GM19467 (cell line): Measurements from ENCODE around the gene PLB1.

Experiments used
- ATAC-seq: cut with Tn5 transposase; IDR thresholded peaks from one replicate; pipeline ENCODE4 v1.9.1; 2021; ENCODE audit warnings: mild to moderate bottlenecking, moderate library complexity; ENCODE audit not compliant: unreplicated experiment

PLB1 gene

DNA sequence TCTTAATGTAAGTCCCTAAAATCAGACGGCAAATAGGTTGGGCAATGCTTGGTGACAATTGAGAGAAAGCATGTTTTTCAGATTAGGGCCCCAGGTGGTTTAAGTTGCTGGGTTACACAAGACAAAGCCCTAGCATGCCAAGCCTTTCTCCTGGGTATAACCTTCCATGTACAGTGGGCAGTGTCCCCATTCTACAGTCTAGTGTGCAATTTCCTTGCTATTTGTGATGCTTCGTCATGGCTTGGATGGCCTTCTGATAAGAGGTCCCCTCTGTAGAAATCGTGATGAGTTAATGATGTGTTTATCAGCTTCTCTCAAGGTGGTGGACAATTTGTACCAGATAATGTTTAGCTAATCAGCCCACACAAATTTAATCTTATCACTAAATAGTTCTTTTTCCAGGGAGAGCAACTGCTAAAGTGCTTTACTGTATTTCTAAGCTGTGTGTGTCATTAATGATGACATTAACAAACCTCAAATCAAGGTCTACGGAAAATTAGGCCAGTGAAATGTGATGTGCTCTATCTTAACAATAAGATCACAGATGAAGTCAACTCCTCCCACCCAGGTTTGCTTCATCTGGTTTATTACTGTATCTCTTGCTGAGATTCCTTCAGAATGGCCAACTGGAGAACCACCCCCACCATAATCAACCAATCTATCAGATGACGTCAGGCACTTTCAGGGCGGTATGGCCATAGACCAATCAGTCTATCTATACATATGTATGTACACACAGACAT is 61.7 kb downstream of the PLB1 start:
- ATAC-seq = no peak

DNA sequence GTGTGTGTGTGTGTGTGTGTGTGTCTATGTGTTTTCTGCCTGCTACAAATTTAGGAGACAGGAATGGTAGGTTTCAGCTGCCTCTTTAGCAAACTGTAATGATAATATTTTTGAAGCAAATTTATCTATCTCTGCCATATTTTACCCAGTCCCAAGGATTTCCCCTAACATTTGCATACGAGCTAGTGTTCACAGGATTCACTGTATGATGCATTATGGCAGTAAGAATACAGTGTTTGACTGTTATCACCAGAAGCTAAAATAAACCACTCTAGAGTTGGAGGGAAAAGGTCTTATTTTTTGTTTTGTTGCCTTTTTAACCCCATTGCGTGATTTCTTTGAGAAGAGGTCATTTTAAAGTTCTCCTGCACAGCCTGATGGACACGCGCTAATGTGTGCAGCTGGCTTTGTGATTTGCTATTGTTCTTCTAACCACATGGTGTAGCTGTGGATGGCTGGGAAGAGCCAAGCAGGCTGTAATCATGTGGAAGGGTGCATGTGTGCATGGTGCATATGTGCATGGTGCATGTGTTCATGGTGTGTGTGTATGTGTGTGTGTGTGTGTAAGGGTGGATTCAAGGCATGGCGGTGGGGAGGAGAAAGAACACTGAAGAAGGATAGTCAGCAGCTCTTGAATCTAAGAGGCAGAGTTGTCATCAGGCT is 62.4 kb downstream of the PLB1 start:
- no peak for ATAC-seq

DNA sequence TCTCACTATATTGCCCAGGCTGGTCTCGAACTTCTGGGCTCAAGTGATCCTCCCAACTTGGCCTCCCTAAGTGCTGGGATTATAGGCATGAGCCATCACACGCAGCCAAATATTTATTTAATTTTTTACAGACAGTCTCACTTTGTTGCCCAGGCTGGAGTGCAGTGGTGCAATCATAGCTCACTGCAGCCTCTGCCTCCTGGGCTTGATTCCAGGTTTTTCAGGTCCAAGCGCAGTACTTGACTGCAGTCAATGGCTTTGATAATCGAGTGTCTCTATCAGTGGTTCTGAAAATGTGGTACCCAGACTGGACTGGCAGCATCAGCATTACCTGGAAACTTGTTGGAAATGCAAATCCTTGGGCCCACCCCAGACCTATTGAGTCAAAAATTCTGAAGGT is 63.1 kb downstream of the PLB1 start:
- ATAC-seq = no peak

DNA sequence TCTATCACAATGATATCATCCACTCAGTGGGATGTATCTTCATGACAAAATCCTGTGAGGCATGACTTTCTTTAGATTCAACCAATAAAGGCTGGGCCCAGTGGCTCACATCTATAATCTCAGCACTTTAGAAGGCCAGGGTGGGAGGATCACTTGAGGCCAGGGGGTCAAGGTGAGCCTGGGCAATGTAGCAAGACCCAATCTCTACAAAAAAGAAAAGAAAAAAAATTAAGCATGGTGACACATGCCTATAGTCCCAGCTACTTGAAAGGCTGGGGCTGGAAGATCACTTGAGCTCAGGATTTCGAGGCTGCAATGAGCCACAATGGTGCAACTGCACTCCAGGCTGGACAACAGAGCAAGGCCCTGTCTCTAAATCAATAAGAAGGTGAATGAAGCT is 68.0 kb downstream of the PLB1 start:
- ATAC-seq = no peak

DNA sequence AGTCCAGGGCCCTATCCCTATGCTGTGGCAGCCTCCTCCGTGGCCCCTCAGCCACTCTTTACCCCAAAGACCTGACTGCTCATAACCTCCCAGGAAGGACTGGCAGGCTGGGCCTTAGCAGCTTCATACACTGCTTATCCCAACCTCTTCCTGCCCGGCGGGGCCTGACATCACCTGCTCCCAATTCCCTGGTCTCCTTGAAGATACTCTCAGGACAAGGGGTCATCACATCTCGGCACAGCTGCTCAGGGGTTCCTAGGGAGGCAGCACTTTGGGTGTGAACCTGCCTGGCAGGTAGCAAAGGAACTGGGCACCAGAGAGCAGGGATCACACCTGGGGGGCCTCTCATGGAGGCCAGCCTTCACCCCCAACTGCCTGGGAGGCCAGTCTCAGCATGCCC is 68.5 kb downstream of the PLB1 start:
- no peak for ATAC-seq

DNA sequence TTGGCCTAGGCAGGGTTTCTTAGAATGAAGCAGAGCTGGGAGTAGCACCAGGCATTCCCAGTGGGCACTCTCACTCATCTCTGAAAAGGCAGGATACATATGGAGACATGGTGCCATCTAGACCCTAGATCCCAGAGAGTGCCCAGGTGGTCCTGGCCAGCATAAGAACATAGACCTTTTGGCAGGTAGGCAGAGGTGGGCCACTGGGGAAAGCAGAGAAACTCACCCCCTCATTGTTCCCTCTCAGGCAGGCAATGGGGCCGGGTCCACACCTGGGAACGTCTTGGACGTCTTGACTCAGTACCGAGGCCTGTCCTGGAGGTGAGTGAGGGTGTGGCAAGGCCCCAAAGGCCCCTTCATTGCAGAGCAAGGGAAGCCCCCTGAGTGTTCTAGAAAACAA is 69.2 kb downstream of the PLB1 start:
- ATAC-seq = no peak

DNA sequence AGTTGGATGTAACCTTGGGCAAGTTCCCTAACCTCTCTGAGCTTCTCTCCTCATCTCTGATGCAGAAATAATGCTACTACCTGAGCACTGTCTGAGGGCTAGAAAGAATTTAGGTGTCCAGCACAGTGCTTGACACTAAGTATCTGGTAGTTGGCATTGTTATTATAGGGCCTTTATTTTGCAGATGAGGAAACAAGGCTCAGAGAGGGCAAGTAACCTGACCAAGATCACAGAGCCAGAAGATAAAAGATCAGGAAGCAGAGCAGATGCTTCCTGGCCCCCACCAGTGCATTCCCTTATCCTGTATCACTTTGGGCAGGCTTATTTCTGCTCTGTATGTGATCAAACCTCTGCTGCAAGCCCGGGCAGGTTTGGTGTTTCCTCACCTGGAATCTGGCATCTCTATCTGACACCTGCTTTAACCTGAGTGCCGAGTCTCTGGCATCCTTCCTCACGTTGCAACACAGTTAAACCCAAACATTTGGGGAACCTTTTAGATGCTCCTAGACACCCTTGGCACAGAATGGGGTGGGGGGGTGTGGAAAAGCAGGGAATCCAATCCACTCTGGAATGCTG is 69.9 kb downstream of the PLB1 start:
- ATAC-seq = no peak

DNA sequence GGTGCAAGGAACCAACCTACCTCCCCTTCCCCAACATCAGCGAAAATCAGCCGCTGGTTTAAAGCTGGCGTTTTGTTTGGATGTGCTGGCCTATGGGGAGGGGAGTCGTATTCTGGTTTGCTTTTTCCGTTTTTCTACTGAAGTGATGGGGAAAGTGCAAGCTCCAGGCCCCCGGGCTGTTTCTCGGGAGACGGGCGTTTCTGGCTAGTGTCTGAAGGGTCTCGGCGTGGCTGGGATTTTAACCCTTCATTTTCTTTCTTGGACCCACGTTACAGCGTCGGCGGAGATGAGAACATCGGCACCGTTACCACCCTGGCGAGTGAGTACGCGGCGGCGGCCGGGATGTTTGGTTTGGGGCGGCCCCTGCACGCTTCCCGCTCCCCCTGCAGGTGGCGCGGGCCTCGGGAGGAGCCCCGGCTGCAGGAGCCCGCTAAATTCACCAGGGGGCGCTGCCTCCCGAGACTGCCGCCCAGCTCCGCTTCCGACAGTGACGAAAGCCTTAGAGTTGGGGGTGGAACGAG is 70.7 kb downstream of the PLB1 start:
- ATAC-seq = peak; percentile 98

DNA sequence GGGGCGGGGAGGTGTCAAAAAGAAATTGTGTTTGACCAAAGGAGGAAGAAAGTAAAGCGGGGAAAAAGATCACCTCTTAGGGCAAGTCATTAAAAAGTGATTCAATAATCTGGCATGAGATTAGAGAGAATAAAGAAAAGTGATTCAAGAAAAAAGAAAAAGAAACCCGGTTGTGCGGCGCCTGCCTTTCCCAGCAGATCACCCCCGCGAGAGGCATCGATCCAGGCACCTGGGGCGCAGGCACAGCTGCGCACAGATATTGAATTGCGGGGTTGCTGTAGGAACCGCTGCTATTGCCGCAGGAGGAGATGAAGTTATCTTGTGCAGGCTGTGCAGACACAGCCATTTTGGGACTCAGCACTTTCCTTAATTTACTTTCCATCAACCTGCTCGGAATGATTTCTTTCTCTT is 71.2 kb downstream of the PLB1 start:
- no peak for ATAC-seq

DNA sequence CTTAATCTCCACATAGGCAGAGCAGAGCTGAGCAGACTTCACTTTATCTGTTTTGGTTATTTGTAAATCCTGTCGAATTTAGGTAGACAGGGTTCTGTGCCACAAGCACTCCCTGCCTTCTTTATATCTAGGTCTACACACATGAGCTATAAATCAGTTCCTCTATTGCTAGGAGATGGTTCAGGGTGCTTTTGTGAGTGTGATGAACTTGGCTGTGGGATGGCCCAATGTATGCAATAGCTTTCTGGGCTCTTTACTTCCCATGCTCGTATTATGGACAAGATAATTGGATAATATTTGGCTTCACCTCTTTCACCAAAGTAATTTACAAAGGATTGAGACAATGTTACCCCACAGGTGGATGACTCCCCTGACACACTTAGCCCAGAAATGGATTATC is 72.2 kb downstream of the PLB1 start:
- ATAC-seq = no peak

DNA sequence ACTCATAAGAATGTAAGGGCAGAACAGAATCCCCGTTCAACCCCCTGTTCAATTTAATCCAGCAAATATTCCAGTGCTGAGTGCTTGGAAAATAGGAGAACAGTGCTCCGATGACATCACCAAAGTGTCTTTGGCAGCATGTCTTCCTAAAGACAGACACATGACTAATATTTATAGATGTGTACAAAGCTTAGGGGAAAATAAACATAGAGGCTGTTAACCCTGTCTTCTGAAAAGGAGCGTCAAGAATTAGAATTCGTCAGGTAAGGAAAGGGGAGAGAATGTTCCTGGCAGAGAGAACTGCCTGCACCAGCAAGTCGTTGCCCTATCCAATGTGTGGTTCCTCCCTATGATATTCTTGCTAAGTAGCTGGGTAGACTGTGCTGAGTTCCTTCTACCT is 72.7 kb downstream of the PLB1 start:
- ATAC-seq = no peak

DNA sequence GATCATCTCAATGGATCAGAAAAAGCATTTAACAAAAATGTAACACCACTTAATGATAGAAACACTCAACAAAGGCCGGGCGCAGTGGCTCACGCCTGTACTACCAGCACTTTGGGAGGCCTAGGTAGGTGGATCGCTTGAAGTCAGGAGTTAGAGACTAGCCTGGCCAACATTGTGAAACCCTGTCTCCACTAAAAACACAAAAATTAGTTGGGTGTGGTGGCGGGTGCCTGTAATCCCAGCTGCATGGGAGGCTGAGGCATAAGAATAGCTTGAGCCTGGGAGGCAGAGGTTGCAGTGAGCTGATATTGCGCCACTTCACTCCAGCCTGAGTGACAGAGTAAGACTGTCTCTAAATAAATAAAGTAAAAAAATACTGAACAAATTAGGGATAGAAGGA is 74.6 kb downstream of the PLB1 start:
- no peak for ATAC-seq

DNA sequence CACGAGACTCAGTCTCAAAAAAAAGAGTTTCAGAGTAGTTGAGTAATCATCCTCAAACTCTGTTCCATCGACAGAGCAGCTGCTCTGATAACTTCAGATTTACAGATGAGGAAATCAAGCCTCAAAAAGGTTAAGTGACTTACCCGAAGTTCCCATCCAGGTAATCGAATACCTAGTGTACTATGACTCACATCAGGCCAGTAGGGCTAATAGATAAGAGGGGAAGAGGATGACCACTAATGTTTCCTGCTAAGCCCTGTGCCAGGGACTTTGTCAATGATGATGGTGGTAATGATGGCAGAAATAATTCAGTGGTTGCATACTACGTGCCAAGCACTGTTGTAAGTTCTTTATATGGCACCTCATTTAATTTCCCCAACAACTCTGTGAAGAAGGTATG is 80.9 kb downstream of the PLB1 start:
- no peak for ATAC-seq

DNA sequence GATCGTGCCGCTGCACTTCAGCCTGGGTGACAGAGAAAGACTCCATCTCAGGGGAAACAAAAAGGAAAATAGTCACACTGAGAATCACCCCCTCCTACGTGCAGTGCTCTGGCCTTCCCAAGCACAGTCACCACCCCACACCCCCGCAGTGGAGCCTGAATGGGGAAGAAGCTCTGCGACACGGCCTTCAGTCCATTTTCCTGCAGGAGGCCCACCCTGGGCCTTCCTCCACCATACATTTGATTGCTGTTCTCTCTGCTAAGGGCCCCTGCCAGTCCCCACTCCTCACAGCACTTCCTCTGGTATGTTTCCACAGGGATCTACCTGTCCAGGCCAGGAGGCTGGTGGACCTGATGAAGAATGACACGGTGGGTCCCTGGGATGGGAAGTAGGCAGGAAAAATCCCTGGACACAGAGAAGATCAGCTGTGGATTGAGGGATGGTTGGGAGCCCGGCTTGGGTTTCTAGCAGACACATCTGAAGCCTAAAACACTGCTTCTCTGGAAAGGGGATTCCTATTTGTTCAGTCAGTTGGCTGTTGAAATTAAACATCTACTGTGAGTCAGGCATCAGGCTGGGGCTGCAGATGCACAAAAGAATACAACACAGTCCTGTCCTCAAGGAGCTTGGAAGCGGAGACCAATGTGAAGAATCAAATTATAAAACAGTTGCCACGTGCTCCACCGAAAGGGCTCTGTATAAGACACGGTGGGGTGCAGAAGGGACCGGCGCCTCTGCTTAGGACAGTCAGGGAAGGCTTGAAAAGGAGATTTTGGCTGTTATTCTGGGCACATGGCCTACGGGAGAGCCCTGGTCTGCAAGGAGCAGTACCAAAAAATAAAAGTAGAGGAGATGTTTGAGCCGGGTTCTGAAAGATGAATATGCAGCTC is 82.2 kb downstream of the PLB1 start:
- ATAC-seq = no peak

DNA sequence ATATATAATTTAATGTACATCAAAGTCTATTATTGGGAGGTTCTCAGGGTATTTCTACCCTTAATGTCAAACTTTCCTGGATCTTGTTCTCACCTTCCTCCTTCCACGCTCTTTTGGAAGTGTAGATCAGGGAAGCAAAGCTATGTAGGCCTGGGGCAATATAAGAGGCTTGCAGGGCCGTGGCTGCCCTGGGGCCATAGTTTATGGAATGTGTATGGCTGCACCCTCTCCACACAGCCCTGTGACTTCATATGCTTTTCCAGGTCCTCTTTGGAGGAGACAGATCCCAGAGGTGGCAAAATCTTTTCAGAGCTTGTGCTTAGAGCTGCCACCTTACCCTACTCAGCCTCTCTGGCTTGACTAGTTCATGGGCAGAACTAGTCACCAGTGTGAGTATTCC is 82.9 kb downstream of the PLB1 start:
- ATAC-seq = no peak

DNA sequence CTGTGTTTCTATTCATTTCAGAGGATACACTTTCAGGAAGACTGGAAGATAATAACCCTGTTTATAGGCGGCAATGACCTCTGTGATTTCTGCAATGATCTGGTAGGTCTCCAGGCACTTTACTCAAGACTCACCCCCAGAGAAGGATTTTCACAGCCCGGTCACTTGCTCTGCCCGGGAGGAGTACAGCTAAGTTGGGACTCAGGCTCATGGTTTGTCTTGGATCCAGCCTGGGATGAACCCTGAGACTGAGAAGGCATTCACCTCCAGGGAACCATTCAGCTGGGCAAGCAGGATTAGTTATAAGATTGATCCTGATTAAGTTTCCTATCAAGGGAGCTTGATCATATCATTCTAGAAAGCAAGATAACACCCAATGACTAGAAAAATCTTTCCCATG is 83.7 kb downstream of the PLB1 start:
- ATAC-seq = no peak

DNA sequence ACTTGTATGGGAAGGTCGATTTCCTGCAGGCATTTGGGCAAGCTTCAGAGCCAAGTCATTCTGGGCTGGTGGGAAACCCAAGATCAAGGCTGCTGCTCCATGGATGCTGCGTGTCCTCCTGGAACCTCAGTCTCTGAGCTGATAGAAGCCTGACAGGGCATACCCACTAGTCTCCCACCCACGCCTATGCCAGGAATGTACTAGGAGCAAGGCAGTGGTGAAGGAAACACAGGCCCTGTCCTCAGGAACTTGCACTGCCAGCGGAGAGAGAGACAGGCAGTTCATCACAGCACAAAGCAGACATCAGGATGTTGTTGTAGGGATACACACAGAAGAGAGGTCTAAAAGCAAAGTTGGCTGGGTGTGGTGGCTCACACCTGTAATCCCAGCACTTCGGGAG is 84.2 kb downstream of the PLB1 start:
- no peak for ATAC-seq

DNA sequence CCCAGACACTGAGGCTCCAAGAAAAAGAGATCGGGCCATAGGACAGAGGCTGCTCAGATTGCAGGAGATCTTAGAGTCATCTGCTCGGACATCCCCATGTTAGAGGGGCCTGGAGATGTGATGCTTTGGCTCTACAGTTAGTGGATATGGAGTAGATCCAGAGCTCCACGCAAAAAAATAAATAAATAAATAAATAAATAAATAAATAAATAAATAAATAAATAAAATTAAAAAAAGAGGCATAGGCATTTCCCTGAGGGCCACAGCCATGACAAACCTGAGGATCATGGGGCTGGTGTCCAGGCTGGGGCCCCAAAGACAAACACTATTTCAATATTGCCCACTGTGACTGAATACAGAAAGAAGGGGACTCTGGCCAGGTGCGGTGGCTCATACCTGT is 85.5 kb downstream of the PLB1 start:
- no peak for ATAC-seq

DNA sequence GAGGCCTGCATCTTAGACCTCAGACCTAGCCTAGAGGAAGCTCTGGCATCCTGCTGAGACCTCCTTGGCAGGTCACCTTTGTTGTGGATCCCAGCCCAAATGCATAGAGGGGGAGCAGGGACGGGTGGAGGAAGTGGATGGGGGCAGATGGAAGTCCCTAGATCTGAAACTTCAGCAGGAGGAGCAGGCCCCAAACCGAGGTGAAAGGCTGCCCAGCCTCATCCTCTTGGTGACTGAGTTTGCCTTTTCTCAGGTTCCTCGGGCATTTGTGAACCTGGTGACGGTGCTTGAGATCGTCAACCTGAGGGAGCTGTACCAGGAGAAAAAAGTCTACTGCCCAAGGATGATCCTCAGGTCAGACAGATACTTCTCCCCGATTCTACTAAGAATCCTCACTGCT is 86.3 kb downstream of the PLB1 start:
- no peak for ATAC-seq

DNA sequence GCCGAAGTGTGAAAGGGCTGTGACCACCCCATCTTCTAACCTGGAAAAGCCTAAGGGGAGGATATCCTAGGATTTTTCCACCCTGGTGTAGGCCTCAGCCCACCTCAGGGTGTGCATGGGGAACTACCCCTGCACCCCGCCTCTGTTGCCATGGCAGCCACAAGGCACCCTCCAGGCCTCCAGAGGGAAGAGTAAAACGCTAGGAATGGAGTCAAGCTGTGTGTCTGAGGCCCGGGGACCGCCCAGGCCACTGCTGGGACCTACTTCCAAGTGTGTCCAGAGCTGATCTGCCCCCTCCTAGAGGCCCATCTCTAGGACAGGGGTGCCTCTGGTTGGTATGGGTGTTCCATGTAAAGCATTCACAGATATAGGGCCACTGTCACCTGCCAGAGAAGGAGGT is 86.7 kb downstream of the PLB1 start:
- no peak for ATAC-seq

DNA sequence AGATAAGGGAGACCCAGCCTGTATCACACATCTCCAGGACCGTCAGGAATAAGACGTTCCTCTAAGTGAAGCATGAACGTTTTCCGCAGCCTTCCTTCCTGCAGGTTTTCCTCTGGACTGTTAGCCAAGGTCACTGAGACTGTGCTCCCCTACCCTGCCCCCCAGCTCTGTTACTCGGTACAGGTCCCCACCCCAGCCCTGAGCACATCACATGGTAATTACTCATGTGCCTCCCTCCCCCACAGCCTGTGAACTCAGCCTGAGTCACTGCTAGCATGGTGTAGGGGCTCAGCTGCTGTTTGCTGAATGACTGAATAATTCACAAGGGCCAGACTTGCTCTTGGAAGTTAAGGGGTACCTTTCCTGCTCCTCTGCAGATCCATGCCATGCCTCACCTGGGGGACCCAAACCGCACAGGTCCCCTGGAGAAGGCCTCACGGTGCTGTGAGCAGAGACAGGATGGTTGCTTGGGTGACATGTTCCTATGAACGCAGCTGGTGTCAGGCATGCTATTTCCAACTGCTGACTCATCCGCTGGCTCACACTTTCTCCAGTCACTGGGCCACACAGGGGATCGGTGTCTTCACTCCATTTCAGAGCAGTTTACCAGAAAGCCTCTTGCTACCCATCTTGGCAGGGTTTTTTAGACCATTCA is 88.2 kb downstream of the PLB1 start:
- ATAC-seq = no peak
